Trophoblast cell (in vitro differentiated cells and primary cell): ENCODE data around the gene RREB1.

Source experiments
- DNase-seq, 2 donors: peaks; one replicate each; pipeline ENCODE4 v3.0.0-alpha.2; 2016
- H2AFZ ChIP-seq: 2 replicates; pipeline ENCODE4 v1.6.1; 2013; ENCODE audit warnings: low read length, moderate library complexity, mild to moderate bottlenecking; ENCODE audit not compliant: insufficient read depth, poor library complexity
- H2AK5ac ChIP-seq: 2 replicates; pipeline ENCODE4 v1.6.1; 2013; ENCODE audit warnings: mild to moderate bottlenecking, low read length
- H2BK120ac ChIP-seq: 2 replicates; pipeline ENCODE4 v1.6.1; 2013; ENCODE audit warnings: low read length, mild to moderate bottlenecking, moderate library complexity; ENCODE audit not compliant: insufficient read depth, poor library complexity
- H2BK12ac ChIP-seq: 2 replicates; pipeline ENCODE4 v1.6.1; 2013; ENCODE audit warnings: mild to moderate bottlenecking, low read length, moderate library complexity
- H2BK5ac ChIP-seq: 2 replicates; pipeline ENCODE4 v1.6.1; 2013; ENCODE audit warnings: low read length, low read depth, moderate library complexity, mild to moderate bottlenecking; ENCODE audit not compliant: poor library complexity
- H3K14ac ChIP-seq: 2 replicates; pipeline ENCODE4 v1.6.1; 2013; ENCODE audit warnings: mild to moderate bottlenecking, low read length
- H3K18ac ChIP-seq: 2 replicates; pipeline ENCODE4 v1.6.1; 2013; ENCODE audit warnings: mild to moderate bottlenecking, low read length
- H3K23ac ChIP-seq: 2 replicates; pipeline ENCODE4 v1.6.1; 2013; ENCODE audit warnings: low read length
- H3K27ac ChIP-seq: 2 replicates; pipeline ENCODE4 v1.5.1; 2013; ENCODE audit warnings: low read depth, mild to moderate bottlenecking, inconsistent platforms, low read length, moderate library complexity
- H3K27me3 ChIP-seq: 2 replicates; pipeline ENCODE4 v1.6.1; 2013; ENCODE audit warnings: inconsistent platforms, mild to moderate bottlenecking, low read length, moderate library complexity; ENCODE audit not compliant: insufficient read depth
- H3K36me3 ChIP-seq, 2 experiments: 1 replicate in 1 of 2; 2 replicates in 1 of 2; pipeline ENCODE4 v1.6.1; 2013; ENCODE audit warnings: low read length in 2 of 2, mild to moderate bottlenecking in 2 of 2, moderate library complexity in 1 of 2; ENCODE audit not compliant: insufficient read depth in 2 of 2, control insufficient read depth in 1 of 2
- H3K4ac ChIP-seq: 2 replicates; pipeline ENCODE4 v1.6.1; 2013; ENCODE audit warnings: low read depth, mild to moderate bottlenecking, low read length, moderate library complexity
- H3K4me1 ChIP-seq, 2 experiments: 1 replicate in 1 of 2; 2 replicates in 1 of 2; pipeline ENCODE4 v1.6.1; 2013; ENCODE audit warnings: low read length in 2 of 2, mild to moderate bottlenecking in 2 of 2, moderate library complexity in 1 of 2; ENCODE audit not compliant: insufficient read depth in 2 of 2, control insufficient read depth in 1 of 2
- H3K4me2 ChIP-seq: 2 replicates; pipeline ENCODE4 v1.6.1; 2013; ENCODE audit warnings: inconsistent platforms, mild to moderate bottlenecking, low read length, moderate library complexity
- H3K4me3 ChIP-seq: 2 replicates; pipeline ENCODE4 v1.5.1; 2013; ENCODE audit warnings: mild to moderate bottlenecking, low read depth, low read length, inconsistent platforms
- H3K79me1 ChIP-seq: one replicate; pipeline ENCODE4 v1.6.1; 2013; ENCODE audit warnings: low read length
- H3K79me2 ChIP-seq: 2 replicates; pipeline ENCODE4 v1.6.1; 2013; ENCODE audit warnings: low read length, mild to moderate bottlenecking; ENCODE audit not compliant: control insufficient read depth, insufficient read depth, poor library complexity
- H3K9ac ChIP-seq: 2 replicates; pipeline ENCODE4 v1.6.1; 2013; ENCODE audit warnings: mild to moderate bottlenecking, low read length
- H3K9me3 ChIP-seq: 2 replicates; pipeline ENCODE4 v1.6.1; 2013; ENCODE audit warnings: low read depth, mild to moderate bottlenecking, control low read depth, inconsistent platforms, low read length; ENCODE audit not compliant: insufficient read depth
- H4K12ac ChIP-seq: 2 replicates; pipeline ENCODE4 v1.6.1; 2013; ENCODE audit warnings: low read depth, mild to moderate bottlenecking, low read length, moderate library complexity
- H4K8ac ChIP-seq: 2 replicates; pipeline ENCODE4 v1.6.1; 2013; ENCODE audit warnings: low read depth, mild to moderate bottlenecking, low read length, moderate library complexity
- H4K91ac ChIP-seq: one replicate; pipeline ENCODE4 v1.6.1; 2013; ENCODE audit warnings: low read depth, mild to moderate bottlenecking, low read length, moderate library complexity
- WGBS: extraction: QIAGEN DNeasy Blood & Tissue Kit; methylation state at CpG from one replicate; pipeline ENCODE4 v1.1.7; 2013; ENCODE audit warnings: missing lambda C conversion rate; ENCODE audit not compliant: insufficient read length, insufficient coverage; ENCODE audit errors: extremely low coverage; 5-methylcytosine and 5-hydroxymethylcytosine counted together

RREB1 gene

DNA sequence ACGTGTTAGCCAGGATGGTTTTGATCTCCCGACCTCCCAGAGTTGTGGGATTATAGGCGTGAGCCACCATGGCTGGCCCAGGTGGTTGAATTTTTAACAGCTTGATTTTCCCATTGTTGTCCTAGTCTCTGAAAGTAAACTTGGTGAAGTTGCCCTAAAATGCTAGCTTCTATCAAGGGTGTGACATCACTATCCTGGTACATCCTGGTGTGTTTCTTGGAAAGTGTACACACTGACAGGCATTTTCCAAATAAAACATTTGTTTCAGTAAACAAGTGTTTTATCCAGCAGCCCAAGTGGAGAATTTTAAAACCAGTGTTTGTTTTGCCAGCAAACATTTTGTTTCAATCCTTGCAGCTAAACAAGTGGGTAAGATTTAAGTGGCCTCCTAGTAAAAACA lies 40.5 kb upstream of the RREB1 start:
- no CpG with 5 or more reads among the region's 3 CpGs for WGBS
- DNase-seq = no peak
- no peaks in the 10 kb centered on the region for H3K79me1 ChIP-seq
- no peak overlapping the region for H2AK5ac ChIP-seq
- H4K12ac ChIP-seq = no peak overlapping the region
- no peak overlapping the region for H3K27ac ChIP-seq
- no peaks in the 10 kb centered on the region for H3K4me1 ChIP-seq
- H3K79me2 ChIP-seq = no peaks in the 10 kb centered on the region
- H2BK12ac ChIP-seq = no peak overlapping the region
- no peak overlapping the region for H2AFZ ChIP-seq
- H3K9ac ChIP-seq = no peak overlapping the region
- no peaks in the 10 kb centered on the region for H3K27me3 ChIP-seq
- no peak overlapping the region for H3K23ac ChIP-seq
- no peak overlapping the region for H3K14ac ChIP-seq
- no peak overlapping the region for H4K8ac ChIP-seq
- H3K4me3 ChIP-seq = no peak overlapping the region
- no peak overlapping the region for H3K18ac ChIP-seq
- no peak overlapping the region for H3K4me2 ChIP-seq
- H3K36me3 ChIP-seq = no peaks in the 10 kb centered on the region
- no peak overlapping the region for H4K91ac ChIP-seq
- no peak overlapping the region for H2BK120ac ChIP-seq
- H3K4ac ChIP-seq = no peak overlapping the region
- H3K9me3 ChIP-seq = no peaks in the 10 kb centered on the region
- H2BK5ac ChIP-seq = no peak overlapping the region

GRCh38 chr6:7071405-7071804 lies 36.4 kb upstream of the RREB1 start:
- WGBS = no CpG with 5 or more reads among the region's 2 CpGs
- no peak for DNase-seq
- H3K4me3 ChIP-seq = no peak overlapping the region

GRCh38 chr6:7073082-7073820 lies 34.5 kb upstream of the RREB1 start:
- WGBS = no CpG with 5 or more reads among the region's 10 CpGs
- Histone ChIP-seq H4K8ac (no peak overlapping the region), H3K14ac (no peak overlapping the region), H3K27ac (no peak overlapping the region), H3K9me3 (no peaks in the 10 kb centered on the region), H3K79me2 (no peaks in the 10 kb centered on the region), H3K9ac (no peak overlapping the region), H2BK5ac (no peak overlapping the region), H2AK5ac (no peak overlapping the region), H3K79me1 (no peaks in the 10 kb centered on the region), H3K4me2 (no peak overlapping the region), H2BK12ac (no peak overlapping the region), H3K4me3 (no peak overlapping the region), H4K91ac (no peak overlapping the region), H3K4ac (no peak overlapping the region), H3K23ac (no peak overlapping the region), H3K4me1 (no peaks in the 10 kb centered on the region), H3K27me3 (no peaks in the 10 kb centered on the region), H3K18ac (no peak overlapping the region), H2AFZ (no peak overlapping the region), H3K36me3 (no peaks in the 10 kb centered on the region), H2BK120ac (no peak overlapping the region), H4K12ac (no peak overlapping the region)
- no peak for DNase-seq

More at GRCh38 chr6:7071405-7071804, 36.4 kb upstream of the RREB1 start:
- no peak overlapping the region for H4K12ac ChIP-seq
- H3K4me2 ChIP-seq = no peak overlapping the region
- H3K4ac ChIP-seq = no peak overlapping the region
- no peaks in the 10 kb centered on the region for H3K79me1 ChIP-seq
- no peak overlapping the region for H3K18ac ChIP-seq
- no peaks in the 10 kb centered on the region for H3K9me3 ChIP-seq
- no peak overlapping the region for H2BK5ac ChIP-seq
- no peak overlapping the region for H2BK12ac ChIP-seq
- H3K27ac ChIP-seq = no peak overlapping the region
- H3K4me1 ChIP-seq = no peaks in the 10 kb centered on the region
- H3K36me3 ChIP-seq = no peaks in the 10 kb centered on the region
- no peak overlapping the region for H4K8ac ChIP-seq
- no peaks in the 10 kb centered on the region for H3K27me3 ChIP-seq
- H3K9ac ChIP-seq = no peak overlapping the region
- no peak overlapping the region for H2BK120ac ChIP-seq
- no peak overlapping the region for H3K23ac ChIP-seq
- H4K91ac ChIP-seq = no peak overlapping the region
- H3K79me2 ChIP-seq = no peaks in the 10 kb centered on the region
- H2AK5ac ChIP-seq = no peak overlapping the region
- no peak overlapping the region for H2AFZ ChIP-seq
- H3K14ac ChIP-seq = no peak overlapping the region

DNA sequence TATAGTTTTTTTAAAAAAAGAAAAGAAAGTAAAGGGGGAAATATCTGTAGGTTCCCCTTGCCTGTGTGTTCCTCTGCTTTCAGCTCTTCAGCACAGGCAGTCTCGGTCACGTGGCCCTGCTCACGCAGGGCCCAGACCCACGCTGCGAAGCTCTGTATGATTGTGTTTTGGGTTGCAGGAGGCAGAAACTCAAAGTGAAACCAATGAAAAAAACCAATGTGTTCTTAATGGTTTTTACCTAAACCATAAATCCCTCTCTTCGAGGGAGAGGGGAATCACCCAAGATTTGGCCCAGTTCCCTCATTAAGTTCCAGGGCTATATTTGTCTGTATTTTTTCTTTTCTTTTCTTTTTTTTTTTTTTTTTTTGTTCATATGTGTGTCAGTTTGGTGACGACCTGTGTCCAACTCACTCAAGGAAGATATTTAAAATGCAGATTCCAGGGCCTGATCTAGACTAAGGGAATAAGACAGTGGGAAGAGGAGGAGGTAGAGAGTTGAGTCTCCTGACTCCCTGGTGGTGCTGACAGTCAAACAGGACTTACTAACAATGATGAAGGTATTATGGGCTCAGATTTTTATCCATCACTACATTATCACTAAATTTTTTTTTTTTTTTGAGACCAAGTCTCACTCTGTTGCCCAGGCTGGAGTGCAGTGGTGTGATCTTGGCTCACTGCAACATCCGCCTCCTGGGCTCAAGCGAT lies 33.8 kb upstream of the RREB1 start:
- WGBS = no CpG with 5 or more reads among the region's 9 CpGs
- no peak overlapping the region for H2AK5ac ChIP-seq

More for the DNA sequence above, 33.8 kb upstream of the RREB1 start:
- Histone ChIP-seq H3K27me3 (no peaks in the 10 kb centered on the region), H3K14ac (no peak overlapping the region), H2BK5ac (no peak overlapping the region), H3K79me2 (no peaks in the 10 kb centered on the region), H2BK120ac (no peak overlapping the region), H3K36me3 (no peaks in the 10 kb centered on the region), H2AFZ (no peak overlapping the region), H3K9ac (no peak overlapping the region), H3K4ac (no peak overlapping the region), H3K4me3 (no peak overlapping the region), H2BK12ac (no peak overlapping the region), H4K12ac (no peak overlapping the region), H3K9me3 (no peaks in the 10 kb centered on the region), H3K23ac (no peak overlapping the region), H3K27ac (no peak overlapping the region), H3K18ac (no peak overlapping the region), H3K79me1 (no peaks in the 10 kb centered on the region), H3K4me2 (no peak overlapping the region), H4K91ac (no peak overlapping the region), H3K4me1 (no peaks in the 10 kb centered on the region), H4K8ac (no peak overlapping the region)
- DNase-seq = peak; percentile 11 to 19
